ENCODE data around the gene BMP15. TPM values are rescaled to one million over a fixed set of nuclear protein-coding genes. Genes with fewer than 3 reads are reported as not detected.

The BMP15 gene
- polyA plus RNA-seq (ENCODE audit: insufficient read length) = not detected

GRCh38 chrX:50910685-50911176 is at the start of gene BMP15:
BMP15 (plus strand) TSS chrX:50910735; CDS start chrX:50910784, 49 bp downstream.
- DNase-seq (ENCODE audit: low read depth) = no peak

GRCh38 chrX:50863471-50863870 is 47.1 kb upstream of the BMP15 start:
- DNase-seq (ENCODE audit: low read depth) = no peak

DNA sequence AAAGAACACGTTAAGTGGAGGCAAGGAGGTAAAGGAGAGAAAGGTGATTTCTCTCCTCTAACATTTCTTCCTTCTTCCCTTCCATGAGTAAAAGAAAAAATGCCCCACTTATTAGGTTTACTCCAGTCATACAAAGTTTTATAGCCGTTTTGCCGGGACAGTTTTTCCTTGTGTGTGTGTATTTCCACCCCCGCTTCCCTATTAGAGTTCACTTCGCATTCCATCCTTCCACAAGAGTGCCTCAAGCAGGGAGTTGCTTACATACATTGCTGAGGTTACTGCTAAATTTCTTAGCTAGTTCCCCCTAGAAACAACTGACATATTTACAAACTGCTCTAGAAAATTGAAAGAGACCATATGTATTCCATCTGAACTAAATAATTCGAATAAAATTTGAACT is 45.2 kb upstream of the BMP15 start:
- DNase-seq (ENCODE audit: low read depth) = no peak

GRCh38 chrX:50871922-50872453 is 38.5 kb upstream of the BMP15 start:
- DNase-seq (ENCODE audit: low read depth) = no peak

DNA sequence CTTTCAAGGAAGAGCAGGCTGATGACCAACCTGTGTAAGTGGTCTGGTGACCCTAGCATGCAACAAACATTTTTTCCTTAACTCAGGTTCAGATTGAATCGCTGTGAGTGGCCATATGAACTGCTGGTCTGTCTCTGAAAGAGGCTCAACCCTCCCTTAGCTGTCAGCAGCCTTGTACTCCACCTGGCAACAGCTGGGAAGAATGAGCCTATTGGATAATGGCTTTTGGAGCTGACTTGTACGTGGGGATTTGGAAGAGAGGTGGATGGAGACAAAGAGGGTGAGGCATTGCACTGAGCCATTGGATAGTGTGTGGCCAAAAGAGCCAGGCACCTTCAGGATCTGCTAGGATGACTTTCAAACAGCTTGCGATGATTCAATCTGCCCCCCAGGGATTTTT is 35.7 kb upstream of the BMP15 start:
- DNase-seq (ENCODE audit: low read depth) = no peak

DNA sequence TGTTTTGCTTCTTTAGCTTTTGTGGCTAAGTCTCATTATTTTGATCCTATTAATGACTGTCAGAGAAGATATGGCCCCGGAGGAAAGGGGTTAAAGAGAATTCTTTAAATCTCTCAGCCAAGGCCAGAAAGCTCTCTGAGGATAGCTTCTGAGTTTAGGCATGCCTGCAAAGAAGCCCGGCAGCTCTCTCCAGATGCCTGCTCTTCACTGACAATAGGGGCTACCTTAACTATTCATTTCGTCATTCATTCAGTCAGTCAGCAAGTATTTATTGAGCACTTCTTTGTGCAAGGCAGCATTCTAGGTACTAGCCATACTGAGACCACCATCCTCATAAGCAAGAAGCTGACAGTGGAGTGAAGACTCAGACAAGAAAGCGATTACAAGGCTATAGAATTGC is 34.0 kb upstream of the BMP15 start:
- no peak for DNase-seq (ENCODE audit: low read depth)

GRCh38 chrX:50877310-50877709 is 33.2 kb upstream of the BMP15 start:
- no peak for DNase-seq (ENCODE audit: low read depth)

GRCh38 chrX:50881028-50881427 is 29.5 kb upstream of the BMP15 start:
- DNase-seq (ENCODE audit: low read depth) = no peak

DNA sequence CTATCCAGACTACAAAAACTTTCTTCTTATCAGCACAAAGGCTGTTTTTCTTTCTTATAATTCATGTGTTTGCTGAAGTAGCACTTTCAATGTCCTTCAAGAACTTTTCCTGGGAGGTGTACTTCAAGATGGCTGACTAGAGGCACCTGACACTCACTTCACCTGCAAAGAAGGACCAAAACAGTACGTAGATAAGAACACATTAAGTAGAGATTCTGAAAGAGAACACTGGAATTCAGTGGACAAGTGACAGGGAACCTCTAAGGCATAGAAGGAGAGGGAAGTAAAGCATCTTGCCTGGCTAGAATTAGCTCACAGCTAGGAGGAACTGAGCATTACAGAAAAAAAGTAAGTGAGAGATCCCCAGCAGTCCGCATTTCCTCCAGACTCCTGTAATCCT is 21.7 kb upstream of the BMP15 start:
- no peak for DNase-seq (ENCODE audit: low read depth)

GRCh38 chrX:50889582-50889981 is 21.0 kb upstream of the BMP15 start:
- no peak for DNase-seq (ENCODE audit: low read depth)

DNA sequence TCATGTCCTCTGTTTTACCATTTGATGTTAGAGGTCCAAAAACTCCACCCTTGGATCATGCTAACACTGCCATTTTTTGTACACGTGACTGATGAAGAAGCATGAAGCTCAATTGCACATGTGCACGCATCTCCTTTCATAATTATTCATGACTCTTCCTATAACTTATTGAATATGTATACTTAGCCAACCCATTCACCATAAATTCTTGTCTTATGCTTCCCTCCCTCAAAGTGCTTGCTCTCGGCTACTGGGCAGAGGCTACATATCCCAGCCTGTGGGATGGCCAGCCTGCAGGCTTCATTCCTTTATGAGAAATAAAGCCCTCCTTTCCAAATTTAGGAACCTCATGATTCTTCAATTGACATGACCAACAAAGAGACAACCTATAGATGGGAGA is 17.5 kb upstream of the BMP15 start:
- no peak for DNase-seq (ENCODE audit: low read depth)

DNA sequence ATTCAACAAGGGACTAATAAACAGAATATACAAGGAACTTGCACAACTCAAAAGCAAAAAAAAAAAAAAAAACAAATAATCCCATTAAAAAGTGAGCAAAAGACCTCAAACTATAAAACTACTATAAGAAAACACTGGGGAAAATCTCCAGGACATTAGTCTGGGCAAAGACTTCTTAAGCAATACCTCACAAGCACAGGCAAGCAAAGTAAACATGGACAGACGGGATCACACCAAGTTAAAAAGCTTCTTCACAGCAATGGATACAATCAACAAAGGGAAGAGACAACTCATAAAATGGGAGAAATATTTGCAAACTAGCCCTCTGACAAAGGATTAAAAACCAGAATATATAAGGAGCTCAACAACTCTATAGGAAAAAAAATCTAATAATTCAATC is 17.1 kb upstream of the BMP15 start:
- DNase-seq (ENCODE audit: low read depth) = no peak

GRCh38 chrX:50905334-50905733 is 5.2 kb upstream of the BMP15 start:
- no peak for DNase-seq (ENCODE audit: low read depth)

GRCh38 chrX:50913520-50913919 is 3.0 kb downstream of the BMP15 start:
- DNase-seq (ENCODE audit: low read depth) = no peak

GRCh38 chrX:50920132-50920531 is 9.6 kb downstream of the BMP15 start:
- no peak for DNase-seq (ENCODE audit: low read depth)

- DNase-seq (ENCODE audit: low read depth) = no peak
These were observed 16.6 kb downstream of the BMP15 start for GRCh38 chrX:50927127-50927526.

DNA sequence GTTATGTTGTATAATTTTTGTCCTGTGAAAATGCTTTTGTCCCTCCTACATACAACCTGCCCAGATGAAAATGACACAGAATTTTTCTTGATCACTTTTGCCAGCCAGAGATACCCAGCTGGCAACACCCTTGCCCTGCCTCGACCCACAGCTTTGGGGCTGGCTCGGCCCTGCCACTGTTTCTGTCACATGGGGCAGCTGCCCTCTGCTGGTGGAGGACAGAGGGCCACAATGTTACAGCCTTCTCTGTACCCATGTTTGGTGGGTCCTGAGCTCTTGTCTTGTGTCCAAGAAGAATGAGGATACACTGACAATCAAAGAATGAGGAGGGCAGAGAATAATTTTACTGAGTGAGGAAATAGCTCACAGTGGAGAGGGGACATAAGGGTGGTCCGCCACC is 31.1 kb downstream of the BMP15 start:
- DNase-seq (ENCODE audit: low read depth) = no peak

DNA sequence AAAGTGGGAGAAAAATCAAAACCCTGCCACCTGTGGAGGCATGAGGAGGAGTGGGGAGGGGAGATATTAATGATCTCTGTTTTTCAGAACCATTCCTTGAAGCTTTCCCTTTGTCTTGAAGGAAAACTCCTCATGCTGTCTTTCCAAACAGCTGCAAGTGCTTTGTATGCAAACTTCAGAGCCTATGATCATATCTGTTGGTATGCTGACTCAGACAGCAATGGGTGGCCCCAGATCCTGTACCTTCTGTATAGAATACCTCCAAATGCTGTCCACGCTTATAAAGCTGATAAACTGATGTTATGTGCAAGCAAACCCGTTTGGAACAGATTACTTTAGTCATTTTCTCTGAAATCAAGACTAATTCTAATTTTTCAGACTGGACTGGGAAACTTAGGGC is 31.9 kb downstream of the BMP15 start:
- no peak for DNase-seq (ENCODE audit: low read depth)

DNA sequence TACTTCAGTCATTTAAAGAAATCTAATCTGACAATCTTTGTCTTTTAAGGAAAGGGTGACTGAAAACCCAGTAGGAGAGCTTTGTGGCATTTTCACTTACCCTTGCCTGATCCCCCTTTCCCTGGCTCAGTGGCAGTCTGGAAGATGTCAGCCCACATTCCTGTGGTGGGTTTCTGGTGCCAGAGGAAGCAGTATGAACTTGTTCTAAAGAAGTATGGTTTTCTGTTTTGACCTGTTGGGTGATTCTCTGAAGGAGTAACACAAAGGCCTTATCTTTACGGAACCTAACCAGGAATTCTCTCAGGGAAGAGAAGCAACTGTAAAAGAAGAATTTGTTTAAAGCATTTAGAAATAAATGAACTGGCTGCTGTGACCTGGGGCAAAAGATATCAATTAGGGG is 41.9 kb downstream of the BMP15 start:
- DNase-seq (ENCODE audit: low read depth) = no peak

DNA sequence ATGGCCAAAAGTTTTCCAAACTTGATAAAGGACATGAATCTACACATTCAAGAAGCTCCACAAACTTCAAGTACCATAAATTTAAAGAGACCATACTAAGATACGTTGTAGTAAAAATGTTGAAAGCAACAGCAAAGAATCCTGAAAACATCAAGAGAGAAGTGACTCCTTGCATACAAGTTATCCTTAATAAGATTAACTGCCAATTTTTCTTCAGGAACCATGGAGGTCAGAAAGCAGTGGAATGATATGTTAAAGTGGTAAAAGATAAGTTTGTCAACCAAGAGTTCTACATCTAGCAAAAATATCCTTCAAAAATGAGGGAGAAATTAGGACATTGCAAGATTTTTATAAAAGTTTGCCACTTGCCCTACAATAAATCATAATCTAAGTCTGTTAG is 43.3 kb downstream of the BMP15 start:
- no peak for DNase-seq (ENCODE audit: low read depth)

GRCh38 chrX:50962156-50962555 is 51.6 kb downstream of the BMP15 start:
- DNase-seq (ENCODE audit: low read depth) = no peak

GRCh38 chrX:50963842-50964241 is 53.3 kb downstream of the BMP15 start:
- no peak for DNase-seq (ENCODE audit: low read depth)

Measured in forelimb muscle (tissue), 1 donor.